GM12878 (cell line): Measurements from ENCODE around the gene NOP53. TPM values are rescaled to one million over a fixed set of nuclear protein-coding genes. Genes with fewer than 3 reads are reported as not detected.
"Not testable (repeated sequence)": the region's sequence is repeated elsewhere in the genome, so short reads cannot be mapped to it uniquely, and the experiment has no call there.

Source experiments
- ATAC-seq: fragments of 200-7000 bp; cut with Tn5 transposase; 3 replicates; pipeline ENCODE4 v1.9.1; 2020; ENCODE audit warnings: mild to moderate bottlenecking, moderate library complexity
- BruUV-seq: library from RNA; stranded (reverse); fragments of 400-500 nt; replicated peaks from 2 replicates; lab custom pipeline; 2021; lab: Mats Ljungman, UMichigan
- CTCF ChIA-PET: fragments of 300-600 bp; sonication (Branson Sonifier 250); formaldehyde crosslinking; extraction: SDS; loops from one replicate; lab custom pipeline; 2021; ENCODE audit warnings: inconsistent platforms; lab: Yijun Ruan, JAX
- POLR2A ChIA-PET: fragments of 350-600 bp; formaldehyde crosslinking; extraction: SDS; loops from one replicate; lab custom pipeline; 2021; ENCODE audit warnings: inconsistent platforms; lab: Charles Lee
- RAD21 ChIA-PET: fragments of 300-600 bp; sonication (Branson Sonifier 250); formaldehyde crosslinking; loops from one replicate; lab custom pipeline; 2023; ENCODE audit warnings: antibody characterized with exemption; ENCODE audit not compliant: unreplicated experiment; lab: Charles Lee
- SMC1A ChIA-PET: fragments of 300-600 bp; sonication (Branson Sonifier 250); formaldehyde crosslinking; loops from one replicate; lab custom pipeline; 2023; ENCODE audit not compliant: unreplicated experiment, uncharacterized antibody; lab: Charles Lee
- DNase-seq: peaks from one replicate; pipeline ENCODE4 v3.0.0-alpha.2; 2011; ENCODE audit warnings: low read depth, low spot score
- FAIRE-seq: peaks from 3 replicates; lab custom pipeline; 2011; peaks lifted over from hg19 to GRCh38; lab: Jason Lieb, UNC
- H2AFZ ChIP-seq: 2 replicates; pipeline ENCODE4 v1.6.0; 2011; ENCODE audit warnings: low read depth, low read length, control low read depth; ENCODE audit not compliant: control insufficient read depth
- H3K27ac ChIP-seq: 2 replicates; pipeline ENCODE4 v1.5.1; 2011; ENCODE audit warnings: control low read depth; ENCODE audit not compliant: control insufficient read depth, insufficient read depth
- H3K27me3 ChIP-seq, 2 experiments: replicated peaks in 1 of 2; 2 replicates each; pipeline versions ENCODE4 v1.6.0 to v1.6.1; 2011; ENCODE audit warnings: low read length in 1 of 2; ENCODE audit not compliant: control insufficient read depth in 2 of 2, insufficient read depth in 2 of 2
- H3K36me3 ChIP-seq, 2 experiments: 2 replicates each; pipeline ENCODE4 v1.5.1; 2011; ENCODE audit warnings: low read length in 1 of 2; ENCODE audit not compliant: control insufficient read depth in 2 of 2, insufficient read depth in 2 of 2
- H3K4me1 ChIP-seq: 2 replicates; pipeline ENCODE4 v1.6.1; 2011; ENCODE audit warnings: mild to moderate bottlenecking, low read length, moderate library complexity, mixed read lengths; ENCODE audit not compliant: control insufficient read depth, insufficient read depth
- H3K4me2 ChIP-seq: 2 replicates; pipeline ENCODE4 v1.6.0; 2011; ENCODE audit warnings: control low read depth; ENCODE audit not compliant: control insufficient read depth, insufficient read depth
- H3K4me3 ChIP-seq: fragments of 200-600 bp; sonication (generic); 2 replicates; pipeline ENCODE4 v1.5.1; 2016
- H3K79me2 ChIP-seq: 2 replicates; pipeline ENCODE4 v1.6.0; 2011; ENCODE audit warnings: low read length; ENCODE audit not compliant: control insufficient read depth, insufficient read depth
- H3K9ac ChIP-seq: 2 replicates; pipeline ENCODE4 v1.8.0; 2011; ENCODE audit warnings: low read length, control low read depth, mixed read lengths; ENCODE audit not compliant: control insufficient read depth, insufficient read depth
- H3K9me3 ChIP-seq: replicated peaks from 3 replicates; pipeline ENCODE4 v1.5.1; 2011; ENCODE audit warnings: mild to moderate bottlenecking, low read length; ENCODE audit not compliant: control insufficient read depth, insufficient read depth
- H4K20me1 ChIP-seq: 2 replicates; pipeline ENCODE4 v1.6.0; 2011; ENCODE audit not compliant: control insufficient read depth, insufficient read depth
- E2F4 ChIP-seq: IDR thresholded peaks from 2 replicates; pipeline ENCODE4 v1.6.1; 2012; ENCODE audit warnings: low read depth, low read length, improper control_type of control experiment
- EZH2 ChIP-seq: IDR thresholded peaks from 2 replicates; pipeline ENCODE4 v1.6.1; 2012; ENCODE audit warnings: low read depth, mild to moderate bottlenecking, control low read depth, inconsistent platforms, low read length, borderline replicate concordance; ENCODE audit not compliant: control insufficient read depth
- HDGF ChIP-seq: fragments of 450-650 bp; IDR thresholded peaks from 2 replicates; pipeline ENCODE4 v1.6.1; 2016; ENCODE audit warnings: antibody characterized with exemption
- NRF1 ChIP-seq: conservative IDR thresholded peaks from 2 replicates; pipeline ENCODE4 v1.6.1; 2011; ENCODE audit warnings: mild to moderate bottlenecking, low read depth, low read length, improper control_type of control experiment
- POLR2A ChIP-seq: IDR thresholded peaks from 2 replicates; pipeline ENCODE4 v1.6.1; 2011; ENCODE audit warnings: low read depth, mild to moderate bottlenecking, low read length
- POU2F2 ChIP-seq: IDR thresholded peaks from 3 replicates; pipeline ENCODE4 v1.6.1; 2011; ENCODE audit warnings: low read depth, mild to moderate bottlenecking, low read length, borderline replicate concordance
- SKIL ChIP-seq: fragments of 450-650 bp; IDR thresholded peaks from 2 replicates; pipeline ENCODE4 v1.6.1; 2017; ENCODE audit warnings: mild to moderate bottlenecking, low read depth, inconsistent platforms; ENCODE audit not compliant: poor library complexity, severe bottlenecking
- SUZ12 ChIP-seq: fragments of 200-600 bp; sonication (generic); IDR thresholded peaks from one replicate; pipeline ENCODE4 v1.6.1; 2018; ENCODE audit warnings: antibody characterized with exemption, mild to moderate bottlenecking; ENCODE audit not compliant: unreplicated experiment
- TAF1 ChIP-seq: IDR thresholded peaks from 2 replicates; pipeline ENCODE4 v1.6.1; 2011; ENCODE audit warnings: mild to moderate bottlenecking, low read depth, low read length, borderline replicate concordance
- TCF7 ChIP-seq: IDR thresholded peaks from 2 replicates; pipeline ENCODE4 v1.6.1; 2014; ENCODE audit warnings: antibody characterized with exemption, borderline replicate concordance
- YBX1 ChIP-seq: fragments of 450-650 bp; IDR thresholded peaks from 2 replicates; pipeline ENCODE4 v1.6.1; 2016; ENCODE audit warnings: antibody characterized with exemption
- ZBED1 ChIP-seq: IDR thresholded peaks from 2 replicates; pipeline ENCODE4 v1.6.1; 2016; ENCODE audit warnings: borderline replicate concordance
- ZNF24 ChIP-seq: fragments of 450-650 bp; IDR thresholded peaks from 2 replicates; pipeline ENCODE4 v1.6.1; 2017; ENCODE audit warnings: antibody characterized with exemption, mild to moderate bottlenecking
- WGBS: methylation state at CpG from one replicate; pipeline ENCODE4 v1.1.6; 2016; ENCODE audit warnings: low lambda C conversion rate; ENCODE audit not compliant: insufficient replicate concordance, insufficient coverage; ENCODE audit errors: missing lambda C conversion rate; 5-methylcytosine and 5-hydroxymethylcytosine counted together
- in situ Hi-C: fragments of 300-500 bp; cut with MboI; formaldehyde crosslinking; loops from 9 replicates; pipeline ENCODE4 v1.14.3; 2018; ENCODE audit warnings: mixed read lengths
- intact Hi-C: fragments of 100-400 bp; cut with micrococcal nuclease; formaldehyde crosslinking; loops from one replicate; pipeline ENCODE4 v1.14.2; 2022; ENCODE audit not compliant: unreplicated experiment
- polyA plus RNA-seq, 11 experiments: library from polyadenylated mRNA; depleted of rRNA in 4 of 11; unstranded in 6 of 11; stranded (reverse) in 5 of 11; fragments of >200 nt; fragmentation: Nextera tagmentation in 4 of 11; fragmentation: Illumina TruSeq in 1 of 11; extraction: Ambion mirVana in 4 of 11; extraction: Trizol in 1 of 11; gene quantifications; 1 replicate in 1 of 11; 2 replicates in 10 of 11; pipeline versions ENCODE4 v1.2.1 to v1.2.3, GENCODE V29; 2011 to 2016; ENCODE audit warnings: inconsistent platforms in 2 of 11, missing spikeins in 2 of 11, low read depth in 1 of 11
- total RNA-seq, 4 experiments: library from RNA; depleted of rRNA in 3 of 4; stranded (reverse); fragments of >200 nt in 3 of 4; fragmentation: Illumina TruSeq in 1 of 4; extraction: Trizol in 1 of 4; gene quantifications; 2 replicates each; pipeline versions ENCODE4 v1.2.1 to v1.2.3, GENCODE V29; 2013 to 2021

Gene NOP53
- total and polyA plus RNA-seq, 10 of the 15 experiments (the other 5 are each of a cell fraction or from before 2014, with no cell fraction given): 6.0 to 386 (median 167) TPM

- TF ChIP-seq E2F4: no peak
- no peak for TF ChIP-seq EZH2
- TF ChIP-seq ZNF24: no peak
- no peak for TF ChIP-seq HDGF
- TF ChIP-seq NRF1: no peak
These were observed 19.5 kb upstream of the NOP53 start (continued) for GRCh38 chr19:47725759-47726401.

- Histone ChIP-seq H3K9me3 (no peaks in the 10 kb centered on the region; the same call in 2 of the 3 replicates), H3K27ac (no peak overlapping the region), H3K27me3 (0 out of 4 replicates have a peak, but pooled peaks cover 0 to 2% of the 10 kb centered on the region in 2 experiments), H2AFZ (no peak overlapping the region), H3K9ac (no peak overlapping the region), H3K36me3 (no peaks in the 10 kb centered on the region), H3K4me3 (no peak overlapping the region), H3K4me2 (no peak overlapping the region), H3K4me1 (no peaks in the 10 kb centered on the region), H4K20me1 (no peaks in the 10 kb centered on the region), H3K79me2 (no peaks in the 10 kb centered on the region)
- intact Hi-C loops: no loop called here
- no peak for ATAC-seq
- CTCF ChIA-PET: no interaction called here
- RAD21 ChIA-PET: no interaction called here
- SMC1A ChIA-PET: no interaction called here
- TF ChIP-seq POU2F2 (no peak), HDGF (no peak), SKIL (no peak), TCF7 (no peak), SUZ12 (no peak), YBX1 (no peak), ZBED1 (no peak), TAF1 (no peak), POLR2A (no peak)
- WGBS: 42% methylated on average over 4 of the region's 4 CpGs
- in situ Hi-C loops: no loop called here
- FAIRE-seq: no peak
- POLR2A ChIA-PET: no interaction called here
- DNase-seq: no peak
- BruUV-seq: no TSS peak
These were observed 18.9 kb upstream of the NOP53 start for GRCh38 chr19:47726467-47726866.

- not testable (repeated sequence) for H3K4me2 ChIP-seq, H4K20me1 ChIP-seq
These were observed 17.1 kb upstream of the NOP53 start for GRCh38 chr19:47728295-47728694.

More at GRCh38 chr19:47728295-47728694, 17.1 kb upstream of the NOP53 start:
- ATAC-seq, RAD21 ChIA-PET, H3K4me3 ChIP-seq, H3K9me3 ChIP-seq, SMC1A ChIA-PET, CTCF ChIA-PET, FAIRE-seq, H2AFZ ChIP-seq, H3K79me2 ChIP-seq, H3K27me3 ChIP-seq, intact Hi-C loops, H3K9ac ChIP-seq, POLR2A ChIA-PET, H3K36me3 ChIP-seq, H3K27ac ChIP-seq, in situ Hi-C loops, BruUV-seq, H3K4me1 ChIP-seq, DNase-seq: not testable (repeated sequence)
- 78% methylated on average over 3 of the region's 4 CpGs for WGBS
